Measurements from ENCODE around the gene ZBTB4. TPM values are rescaled to one million over a fixed set of nuclear protein-coding genes. Genes with fewer than 3 reads are reported as not detected.

Gene ZBTB4
- total and polyA plus RNA-seq, 2 experiments from 2014 or later = 3.6 to 11.2 TPM

GRCh38 chr17:7493941-7494340 is 14.5 kb upstream of the ZBTB4 start:
- TF ChIP-seq ETS1 (IDR thresholded peaks at IDR 0.05) (no peak), CREB1 (CRISPR knock-in tag; IDR thresholded peaks at IDR 0.05; ENCODE audit: low read depth) (no peak), NANOG (IDR thresholded peaks at IDR 0.05; ENCODE audit: borderline replicate concordance) (no peak), ZNF114 (CRISPR knock-in tag; IDR thresholded peaks at IDR 0.05) (no peak), POLR2AphosphoS5 (IDR thresholded peaks at IDR 0.05; ENCODE audit: low read depth) (no peak), EZH2 (IDR thresholded peaks at IDR 0.05; ENCODE audit: low read depth, unreplicated experiment) (no peak), EZH2phosphoT487 (IDR thresholded peaks at IDR 0.05; ENCODE audit: unreplicated experiment) (no peak), REST (IDR thresholded peaks at IDR 0.05; ENCODE audit: unreplicated experiment) (no peak), ZNF462 (CRISPR knock-in tag; IDR thresholded peaks at IDR 0.05) (no peak), CTCF (conservative IDR thresholded peaks at IDR 0.05; ENCODE audit: low read depth in 2 of 2) (no peak), JUNB (IDR thresholded peaks at IDR 0.05; ENCODE audit: unreplicated experiment) (no peak)
- DNase-seq (ENCODE audit: low spot score) = no peak
- Histone ChIP-seq H3K4me2 (no peak overlapping the region), H3K79me2 (replicated peaks; ENCODE audit: insufficient read depth) (peaks cover 71% of the 10 kb centered on the region), H3F3A (replicated peaks; ENCODE audit: low read depth) (0 out of 2 replicates have a peak, but pooled peaks cover 3% of the 10 kb centered on the region), H3K9me2 (ENCODE audit: insufficient read depth) (no peaks in the 10 kb centered on the region), H3K27ac (ENCODE audit: low read depth) (no peak overlapping the region), H3K4me3 (no peak overlapping the region), H4K20me1 (replicated peaks; ENCODE audit: insufficient read depth) (peaks cover 42% of the 10 kb centered on the region), H2AFZ (no peak overlapping the region), H3K27me3 (ENCODE audit: insufficient read depth) (no peaks in the 10 kb centered on the region), H3K4me1 (ENCODE audit: insufficient read depth) (peaks cover under 1% of the 10 kb centered on the region; the same call in 1 of the 2 replicates), H3K36me3 (ENCODE audit: insufficient read depth) (peaks cover 13% of the 10 kb centered on the region)
- H3K27me3 Mint-ChIP-seq (ENCODE audit: insufficient read depth, low read depth, poor library complexity) = peaks cover 8% of the 10 kb centered on the region
- H3K27ac Mint-ChIP-seq = no peak overlapping the region
- H3K9me3 Mint-ChIP-seq = no peaks in the 10 kb centered on the region; the same call in 2 of the 3 replicates
- H3K36me3 Mint-ChIP-seq (ENCODE audit: low read depth) = peaks cover 67% of the 10 kb centered on the region
- H3K4me1 Mint-ChIP-seq = peaks cover 7% of the 10 kb centered on the region; the same call in 2 of the 3 replicates
- ATAC-seq = no peak
- H3K4me3 Mint-ChIP-seq = no peak overlapping the region
